ENCODE measurements around the gene MOGAT3. TPM values are rescaled to one million over a fixed set of nuclear protein-coding genes. Genes with fewer than 3 reads are reported as not detected.

MOGAT3 gene
- polyA plus RNA-seq, 1 donor (not counting 4 experiments of a cell fraction or from before 2014, with no cell fraction given) = not detected

DNA sequence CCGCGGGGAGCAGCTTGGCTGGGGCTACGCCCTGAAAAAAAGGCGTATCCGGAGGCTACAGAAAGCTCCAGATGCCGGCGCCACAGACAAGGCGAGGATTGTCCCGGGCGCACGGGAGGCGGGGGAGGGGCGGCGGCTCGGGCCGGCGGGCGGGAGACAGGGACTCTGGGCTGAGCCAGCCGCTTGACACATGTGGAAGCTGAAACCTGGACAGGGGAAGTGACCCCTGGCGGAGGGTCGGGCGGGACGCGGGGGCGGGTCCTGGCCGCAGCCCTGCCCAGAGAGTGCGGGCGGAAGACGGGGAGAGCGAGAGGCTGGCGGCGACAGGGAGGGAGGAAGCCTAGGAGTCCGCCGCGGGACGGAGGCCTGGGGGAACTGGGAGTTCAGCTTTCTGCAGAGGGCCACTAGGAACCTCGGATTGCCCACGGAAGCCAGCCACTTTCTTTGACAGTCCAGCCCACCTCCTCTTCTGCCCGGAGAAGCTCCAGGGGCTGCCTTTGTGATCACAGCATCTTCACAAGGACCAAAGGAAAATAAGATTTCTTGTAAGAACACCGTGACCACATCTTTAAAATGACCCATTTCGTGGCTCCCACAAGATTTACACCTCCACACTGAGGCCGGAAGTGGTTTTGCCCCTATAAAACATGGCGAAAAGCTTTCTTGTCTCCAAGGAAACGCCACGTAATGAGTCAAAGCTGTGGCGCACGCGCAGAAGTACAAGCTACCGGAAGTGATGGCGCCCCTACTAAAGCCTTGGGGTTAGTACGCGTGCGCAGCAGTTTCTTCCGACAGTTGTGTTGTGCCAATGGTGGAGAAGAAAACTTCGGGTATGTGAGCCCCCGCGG lies 16.8 kb upstream of the MOGAT3 start, which contains the start of the genes PLOD3 and ZNHIT1:
PLOD3 (minus strand) TSS at position 194 of the 848 bp plus-strand sequence. CDS start 307 bp downstream, outside the sequence.
ZNHIT1 (plus strand) TSS at position 778 of the 848 bp plus-strand sequence; CDS start at position 809, 31 bp downstream.
- peaks cover 14% of the 10 kb centered on the region for H3K4me1 ChIP-seq (ENCODE audit: control insufficient read depth, extremely low read depth, insufficient read depth, low read length)
- TF ChIP-seq, protein P1, sequence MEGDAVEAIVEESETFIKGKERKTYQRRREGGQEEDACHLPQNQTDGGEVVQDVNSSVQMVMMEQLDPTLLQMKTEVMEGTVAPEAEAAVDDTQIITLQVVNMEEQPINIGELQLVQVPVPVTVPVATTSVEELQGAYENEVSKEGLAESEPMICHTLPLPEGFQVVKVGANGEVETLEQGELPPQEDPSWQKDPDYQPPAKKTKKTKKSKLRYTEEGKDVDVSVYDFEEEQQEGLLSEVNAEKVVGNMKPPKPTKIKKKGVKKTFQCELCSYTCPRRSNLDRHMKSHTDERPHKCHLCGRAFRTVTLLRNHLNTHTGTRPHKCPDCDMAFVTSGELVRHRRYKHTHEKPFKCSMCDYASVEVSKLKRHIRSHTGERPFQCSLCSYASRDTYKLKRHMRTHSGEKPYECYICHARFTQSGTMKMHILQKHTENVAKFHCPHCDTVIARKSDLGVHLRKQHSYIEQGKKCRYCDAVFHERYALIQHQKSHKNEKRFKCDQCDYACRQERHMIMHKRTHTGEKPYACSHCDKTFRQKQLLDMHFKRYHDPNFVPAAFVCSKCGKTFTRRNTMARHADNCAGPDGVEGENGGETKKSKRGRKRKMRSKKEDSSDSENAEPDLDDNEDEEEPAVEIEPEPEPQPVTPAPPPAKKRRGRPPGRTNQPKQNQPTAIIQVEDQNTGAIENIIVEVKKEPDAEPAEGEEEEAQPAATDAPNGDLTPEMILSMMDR (optimal IDR thresholded peaks at IDR 0.05 in 1 of 3, IDR thresholded peaks at IDR 0.05 in 1 of 3, conservative IDR thresholded peaks at IDR 0.05 in 1 of 3; ENCODE audit: extremely low read depth in 1 of 3, insufficient read depth in 2 of 3, low read length in 3 of 3) = peak in 1 of 3 experiments; percentile 22
- TF ChIP-seq EZH2 (IDR thresholded peaks at IDR 0.05; ENCODE audit: low read length) = no peak
- no peaks in the 10 kb centered on the region for H4K20me1 ChIP-seq (ENCODE audit: control insufficient read depth, extremely low read depth, insufficient read depth, low read length)
- peaks cover 12 to 17% of the 10 kb centered on the region in 2 experiments for H3K36me3 ChIP-seq (ENCODE audit: control insufficient read depth in 2 of 2, extremely low read depth in 1 of 2, insufficient read depth in 2 of 2, low read length in 2 of 2)
- dilution Hi-C loops (cut with MboI; ENCODE audit: extremely low pct_ligation_motif_present, low sequenced_read_pairs) = no loop called here
- H3K9me1 ChIP-seq (ENCODE audit: control insufficient read depth, extremely low read depth, insufficient read depth, low read length) = no peaks in the 10 kb centered on the region
- peak within 1 kb of the TSS; percentile 98 for H3K4me2 ChIP-seq (ENCODE audit: control insufficient read depth, extremely low read depth, insufficient read depth, low read depth, low read length)
- H3K27ac ChIP-seq (ENCODE audit: control insufficient read depth, insufficient read depth, low read length) = peak within 1 kb of the TSS; percentile 94
- peak within 1 kb of the TSS; percentile 85 for H3K9ac ChIP-seq (ENCODE audit: control insufficient read depth, extremely low read depth, insufficient read depth, low read length)
- H2AFZ ChIP-seq (ENCODE audit: control insufficient read depth, low read length) = peak within 1 kb of the TSS; percentile 93
- no peaks in the 10 kb centered on the region for H3K9me3 ChIP-seq (ENCODE audit: control insufficient read depth, low read depth, low read length)
- H3K79me2 ChIP-seq (ENCODE audit: control insufficient read depth, insufficient read depth, low read length) = peaks cover 60% of the 10 kb centered on the region
- no peaks in the 10 kb centered on the region for H3K27me3 ChIP-seq (ENCODE audit: control insufficient read depth, extremely low read depth, insufficient read depth, low read length)
- H3K4me3 ChIP-seq (ENCODE audit: control insufficient read depth in 2 of 3, extremely low read depth in 1 of 3, insufficient read depth in 2 of 3, low read depth in 1 of 3, low read length in 3 of 3) = peak within 1 kb of the TSS; percentile 81 to 94 (median 91)
- peak; percentile 83 for FAIRE-seq
- DNase-seq (ENCODE audit: low read depth, low spot score) = peak; percentile 92

DNA sequence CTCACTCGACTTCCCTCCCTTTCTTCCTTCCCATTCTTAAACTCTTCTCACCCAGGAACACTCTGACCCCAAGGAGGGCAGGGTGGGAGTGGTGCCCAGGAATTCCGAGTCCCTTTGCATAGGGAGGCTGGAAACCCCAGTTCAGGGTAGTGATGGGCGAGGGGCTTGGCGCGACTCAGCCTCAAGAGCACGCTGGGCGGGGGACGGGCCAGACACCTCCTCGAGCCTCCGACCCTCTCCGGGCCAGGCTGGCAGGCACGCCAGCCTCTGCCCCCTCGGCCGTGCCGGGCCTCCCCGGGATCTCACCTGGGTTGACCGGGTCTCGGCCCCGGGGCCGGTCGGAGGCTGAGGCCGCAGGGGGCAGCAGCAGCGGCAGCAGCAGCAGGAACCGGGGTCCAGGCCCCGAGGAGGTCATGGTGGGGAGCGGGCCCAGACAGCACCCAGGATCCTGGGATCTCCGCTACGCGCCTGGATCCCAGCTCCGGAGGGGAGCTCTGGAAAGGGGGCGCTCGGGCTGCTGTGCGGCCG lies 16.1 kb upstream of the MOGAT3 start:
- Histone ChIP-seq H3K9me1 (ENCODE audit: control insufficient read depth, extremely low read depth, insufficient read depth, low read length) (no peaks in the 10 kb centered on the region), H3K27ac (ENCODE audit: control insufficient read depth, insufficient read depth, low read length) (peak overlapping the region; percentile 78), H3K4me3 (ENCODE audit: control insufficient read depth in 2 of 3, extremely low read depth in 1 of 3, insufficient read depth in 2 of 3, low read depth in 1 of 3, low read length in 3 of 3) (peak overlapping the region; percentile 81 to 94 (median 91)), H3K4me2 (ENCODE audit: control insufficient read depth, extremely low read depth, insufficient read depth, low read depth, low read length) (peak overlapping the region; percentile 91), H3K4me1 (ENCODE audit: control insufficient read depth, extremely low read depth, insufficient read depth, low read length) (peaks cover 14% of the 10 kb centered on the region), H2AFZ (ENCODE audit: control insufficient read depth, low read length) (peak overlapping the region; percentile 67), H3K9ac (ENCODE audit: control insufficient read depth, extremely low read depth, insufficient read depth, low read length) (peak overlapping the region; percentile 85), H4K20me1 (ENCODE audit: control insufficient read depth, extremely low read depth, insufficient read depth, low read length) (no peaks in the 10 kb centered on the region), H3K27me3 (ENCODE audit: control insufficient read depth, extremely low read depth, insufficient read depth, low read length) (no peaks in the 10 kb centered on the region), H3K9me3 (ENCODE audit: control insufficient read depth, low read depth, low read length) (no peaks in the 10 kb centered on the region), H3K36me3 (ENCODE audit: control insufficient read depth in 2 of 2, extremely low read depth in 1 of 2, insufficient read depth in 2 of 2, low read length in 2 of 2) (peaks cover 15 to 17% of the 10 kb centered on the region in 2 experiments), H3K79me2 (ENCODE audit: control insufficient read depth, insufficient read depth, low read length) (peaks cover 54% of the 10 kb centered on the region)
- TF ChIP-seq EZH2 (IDR thresholded peaks at IDR 0.05; ENCODE audit: low read length) = no peak
- TF ChIP-seq, protein P1 (optimal IDR thresholded peaks at IDR 0.05 in 1 of 3, IDR thresholded peaks at IDR 0.05 in 1 of 3, conservative IDR thresholded peaks at IDR 0.05 in 1 of 3; ENCODE audit: extremely low read depth in 1 of 3, insufficient read depth in 2 of 3, low read length in 3 of 3) = no peak
- dilution Hi-C loops (cut with MboI; ENCODE audit: extremely low pct_ligation_motif_present, low sequenced_read_pairs) = no loop called here
- FAIRE-seq (no peak), DNase-seq (ENCODE audit: low read depth, low spot score) (no peak)

All from keratinocyte (primary cell).